Endodermal cell (in vitro differentiated cells): ENCODE results near the gene ZNF121. TPM values are rescaled to one million over a fixed set of nuclear protein-coding genes. Genes with fewer than 3 reads are reported as not detected.
A peak's percentile ranks its signal among the peaks of the same experiment; 100 is the strongest.

Experiments
- DNase-seq: peaks from one replicate; pipeline ENCODE4 v3.0.0-alpha.2; 2017
- H3K27ac ChIP-seq: 2 replicates; pipeline ENCODE4 v1.5.1; 2013; ENCODE audit warnings: mild to moderate bottlenecking, low read depth, low read length, moderate library complexity
- H3K27me3 ChIP-seq: 2 replicates; pipeline ENCODE4 v1.6.1; 2013; ENCODE audit warnings: mild to moderate bottlenecking, low read length, moderate library complexity; ENCODE audit not compliant: insufficient read depth, control insufficient read depth, poor library complexity, severe bottlenecking
- H3K36me3 ChIP-seq: 2 replicates; pipeline ENCODE4 v1.7.0; 2013; ENCODE audit warnings: mild to moderate bottlenecking, low read length, moderate library complexity; ENCODE audit not compliant: control insufficient read depth, insufficient read depth
- H3K4me1 ChIP-seq: one replicate; pipeline ENCODE4 v1.7.0; 2013; ENCODE audit warnings: low read length; ENCODE audit not compliant: control insufficient read depth, insufficient read depth
- H3K4me3 ChIP-seq: 2 replicates; pipeline ENCODE4 v1.5.1; 2013; ENCODE audit warnings: mild to moderate bottlenecking, low read length, moderate library complexity
- H3K9ac ChIP-seq: 2 replicates; pipeline ENCODE4 v1.6.1; 2013; ENCODE audit warnings: mild to moderate bottlenecking, low read length, moderate library complexity; ENCODE audit not compliant: poor library complexity, severe bottlenecking; ENCODE audit errors: extremely low read depth
- H3K9me3 ChIP-seq: 2 replicates; pipeline ENCODE4 v1.6.1; 2013; ENCODE audit warnings: mild to moderate bottlenecking, low read length, moderate library complexity; ENCODE audit not compliant: control insufficient read depth
- H3K27ac Mint-ChIP-seq: 2 replicates; pipeline ENCODE4 v1.8.0; 2020; ENCODE audit warnings: mixed read lengths
- H3K27me3 Mint-ChIP-seq: 2 replicates; pipeline ENCODE4 v1.8.0; 2021; ENCODE audit warnings: mild to moderate bottlenecking, mixed read lengths; ENCODE audit not compliant: insufficient read depth
- H3K36me3 Mint-ChIP-seq: 2 replicates; pipeline ENCODE4 v1.8.0; 2020; ENCODE audit warnings: low read depth, mixed read lengths
- H3K4me1 Mint-ChIP-seq: 2 replicates; pipeline ENCODE4 v1.8.0; 2020; ENCODE audit warnings: mixed read lengths
- H3K4me3 Mint-ChIP-seq: 2 replicates; pipeline ENCODE4 v1.8.0; 2020; ENCODE audit warnings: mild to moderate bottlenecking, moderate library complexity, mixed read lengths
- H3K9me3 Mint-ChIP-seq: 2 replicates; pipeline ENCODE4 v1.8.0; 2020; ENCODE audit warnings: mild to moderate bottlenecking, mixed read lengths
- WGBS, 2 experiments: methylation state at CpG; one replicate each; pipeline versions ENCODE4 v1.1.5 to v1.1.7; 2013; ENCODE audit warnings: missing lambda C conversion rate in 2 of 2, mixed read lengths in 1 of 2; ENCODE audit not compliant: insufficient coverage in 1 of 2, insufficient read length in 1 of 2; 5-methylcytosine and 5-hydroxymethylcytosine counted together
- total RNA-seq, 2 donors: library from RNA; stranded (reverse); fragmentation: NEBNext Ultra II Directional in 1 of 2; extraction: Animal tissue kit (Norgen Biotek cat#: 25700) in 1 of 2; gene quantifications; 2 replicates in 1 of 2; 3 replicates in 1 of 2; pipeline ENCODE4 v1.2.1, GENCODE V29; 2021
- TF ChIP-seq, protein P1 (sequence below): fragments of 200-600 bp; sonication (generic); conservative IDR thresholded peaks from 2 replicates; pipeline ENCODE4 v1.5.0; 2021; ENCODE audit warnings: antibody characterized with exemption, mild to moderate bottlenecking

The ZNF121 gene
- total RNA-seq, 2 donors from 2014 or later: 100 to 168 TPM

DNA sequence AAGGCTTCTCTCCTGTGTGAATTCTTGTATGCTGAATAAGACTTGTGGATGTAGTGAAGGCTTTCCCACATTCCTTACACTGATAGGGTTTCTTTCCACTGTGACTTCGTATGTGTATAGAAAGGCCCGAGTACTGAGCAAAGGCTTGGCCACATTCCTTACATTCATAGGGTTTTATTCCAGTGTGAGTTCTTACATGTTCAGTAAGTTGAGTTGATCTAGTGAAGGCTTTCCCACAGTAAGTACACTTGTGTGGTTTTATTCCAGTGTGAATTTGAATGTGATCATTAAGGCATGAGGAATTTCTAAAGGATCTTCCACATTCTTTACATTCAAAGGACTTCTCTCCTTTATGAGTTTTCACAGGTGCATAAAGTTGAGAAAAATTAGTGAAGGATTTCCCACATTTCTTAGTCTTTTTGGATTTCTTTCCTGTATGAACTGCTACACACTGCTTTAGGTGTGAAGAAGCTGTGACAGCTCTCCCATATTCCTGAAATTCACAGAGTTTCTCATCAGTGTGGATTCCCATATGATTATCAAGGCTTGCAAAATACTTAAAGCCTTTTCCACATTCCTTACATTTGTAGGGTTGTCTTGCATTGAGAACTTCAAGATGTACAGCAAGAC, 26.3 kb upstream of the ZNF121 start:
- H3K9me3 Mint-ChIP-seq: peaks cover 89% of the 10 kb centered on the region

DNA sequence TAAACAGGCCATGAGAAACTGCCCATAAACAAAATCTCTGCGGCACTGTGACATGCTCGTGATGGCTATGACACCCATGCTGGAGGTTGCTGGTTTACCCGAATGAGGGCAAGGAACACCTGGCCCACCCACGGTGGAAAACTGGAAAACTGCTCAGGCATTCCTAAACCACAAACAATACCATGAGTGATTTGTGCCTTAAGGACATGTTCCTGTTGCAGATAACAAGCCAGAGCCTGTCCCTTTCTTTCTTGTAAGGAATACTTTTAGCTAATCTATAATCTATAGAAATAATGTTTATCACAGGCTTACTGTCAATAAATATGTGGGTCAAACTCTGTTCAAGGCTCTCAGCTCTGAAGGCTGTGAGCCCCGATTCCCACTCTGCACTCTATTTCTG, 24.6 kb upstream of the ZNF121 start:
- no peak for DNase-seq
- Histone ChIP-seq H3K9me3 (peaks cover 58% of the 10 kb centered on the region), H3K27me3 (no peaks in the 10 kb centered on the region), H3K4me3 (peak overlapping the region; percentile 49), H3K9ac (no peak overlapping the region), H3K4me1 (no peaks in the 10 kb centered on the region), H3K27ac (no peak overlapping the region), H3K36me3 (peaks cover 60% of the 10 kb centered on the region)
- Mint-ChIP-seq H3K9me3 (peaks cover 82% of the 10 kb centered on the region), H3K36me3 (peaks cover 70% of the 10 kb centered on the region), H3K4me1 (no peaks in the 10 kb centered on the region), H3K4me3 (no peak overlapping the region), H3K27ac (no peak overlapping the region), H3K27me3 (no peaks in the 10 kb centered on the region)
- 88 to 100% methylated on average over 5 of the region's 5 CpGs for WGBS, 2 experiments
- TF ChIP-seq, protein P1, sequence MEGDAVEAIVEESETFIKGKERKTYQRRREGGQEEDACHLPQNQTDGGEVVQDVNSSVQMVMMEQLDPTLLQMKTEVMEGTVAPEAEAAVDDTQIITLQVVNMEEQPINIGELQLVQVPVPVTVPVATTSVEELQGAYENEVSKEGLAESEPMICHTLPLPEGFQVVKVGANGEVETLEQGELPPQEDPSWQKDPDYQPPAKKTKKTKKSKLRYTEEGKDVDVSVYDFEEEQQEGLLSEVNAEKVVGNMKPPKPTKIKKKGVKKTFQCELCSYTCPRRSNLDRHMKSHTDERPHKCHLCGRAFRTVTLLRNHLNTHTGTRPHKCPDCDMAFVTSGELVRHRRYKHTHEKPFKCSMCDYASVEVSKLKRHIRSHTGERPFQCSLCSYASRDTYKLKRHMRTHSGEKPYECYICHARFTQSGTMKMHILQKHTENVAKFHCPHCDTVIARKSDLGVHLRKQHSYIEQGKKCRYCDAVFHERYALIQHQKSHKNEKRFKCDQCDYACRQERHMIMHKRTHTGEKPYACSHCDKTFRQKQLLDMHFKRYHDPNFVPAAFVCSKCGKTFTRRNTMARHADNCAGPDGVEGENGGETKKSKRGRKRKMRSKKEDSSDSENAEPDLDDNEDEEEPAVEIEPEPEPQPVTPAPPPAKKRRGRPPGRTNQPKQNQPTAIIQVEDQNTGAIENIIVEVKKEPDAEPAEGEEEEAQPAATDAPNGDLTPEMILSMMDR: no peak

More for the DNA sequence above, 26.3 kb upstream of the ZNF121 start:
- TF ChIP-seq, protein P1: no peak
- Mint-ChIP-seq H3K36me3 (peaks cover 84% of the 10 kb centered on the region), H3K27ac (no peak overlapping the region), H3K4me1 (no peaks in the 10 kb centered on the region), H3K27me3 (no peaks in the 10 kb centered on the region), H3K4me3 (no peak overlapping the region)
- Histone ChIP-seq H3K9ac (no peak overlapping the region), H3K27ac (no peak overlapping the region), H3K36me3 (peaks cover 77% of the 10 kb centered on the region), H3K4me3 (peak overlapping the region; percentile 48), H3K27me3 (no peaks in the 10 kb centered on the region), H3K4me1 (no peaks in the 10 kb centered on the region), H3K9me3 (peaks cover 75% of the 10 kb centered on the region)
- WGBS, 2 experiments: 100% methylated on average over 2 of the region's 2 CpGs; no CpG with 5 or more reads in 1 of the 2 experiments
- DNase-seq: no peak

DNA sequence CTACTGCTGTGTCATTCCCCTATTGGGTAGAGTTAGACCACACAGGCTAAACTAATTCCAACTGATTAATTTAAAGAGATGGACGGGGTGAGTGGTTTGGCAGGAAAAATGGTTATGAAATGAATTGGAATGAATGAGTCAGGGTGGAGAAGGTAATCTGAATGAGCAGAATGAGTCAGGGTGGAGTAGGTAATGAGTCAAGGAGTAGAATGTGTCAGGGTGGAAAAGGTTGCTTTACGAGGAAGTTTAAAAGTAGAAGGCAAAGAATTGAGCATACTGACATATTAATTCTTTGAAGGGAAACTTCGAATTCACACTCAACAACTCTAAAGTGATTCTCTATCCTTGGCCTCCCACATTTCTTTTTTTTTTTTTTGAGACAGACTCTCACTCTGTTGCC, 12.7 kb upstream of the ZNF121 start:
- H3K4me1 Mint-ChIP-seq: no peaks in the 10 kb centered on the region
- H3K36me3 ChIP-seq: no peaks in the 10 kb centered on the region
- no peaks in the 10 kb centered on the region for H3K4me1 ChIP-seq
- no peak overlapping the region for H3K9ac ChIP-seq
- no peak overlapping the region for H3K4me3 Mint-ChIP-seq
- no peaks in the 10 kb centered on the region for H3K27me3 ChIP-seq
- no peak overlapping the region for H3K27ac Mint-ChIP-seq
- 80 to 89% methylated on average over 1 to 3 of the region's 3 CpGs for WGBS, 2 experiments
- TF ChIP-seq, protein P1: no peak
- peaks cover 6% of the 10 kb centered on the region for H3K27me3 Mint-ChIP-seq
- peaks cover 2% of the 10 kb centered on the region for H3K36me3 Mint-ChIP-seq
- no peak for DNase-seq
- no peak overlapping the region for H3K27ac ChIP-seq
- H3K9me3 Mint-ChIP-seq: peaks cover 41% of the 10 kb centered on the region
- peaks cover 14% of the 10 kb centered on the region for H3K9me3 ChIP-seq
- no peak overlapping the region for H3K4me3 ChIP-seq
